Measurements from ENCODE around the gene LRRC3C.

Gene LRRC3C

GRCh38 chr17:39975801-39976200 lies 48.3 kb downstream of the LRRC3C start:
- no peak for DNase-seq (ENCODE audit: low read depth in 1 of 2, low spot score in 1 of 2)
- Histone ChIP-seq H3K4me3 (replicated peaks; ENCODE audit: insufficient read depth, low read length) (no peak overlapping the region), H3K27ac (replicated peaks) (no peak overlapping the region), H3K27me3 (ENCODE audit: insufficient read depth, poor library complexity, severe bottlenecking) (no peaks in the 10 kb centered on the region)
- TF ChIP-seq GABPA (IDR thresholded peaks at IDR 0.05; ENCODE audit: low read depth) = no peak

GRCh38 chr17:39979016-39979670 lies 51.6 kb downstream of the LRRC3C start:
- Histone ChIP-seq H3K27me3 (ENCODE audit: insufficient read depth, poor library complexity, severe bottlenecking) (no peaks in the 10 kb centered on the region), H3K27ac (replicated peaks) (no peak overlapping the region), H3K4me3 (replicated peaks; ENCODE audit: insufficient read depth, low read length) (no peak overlapping the region)
- TF ChIP-seq CTCF (IDR thresholded peaks at IDR 0.05; ENCODE audit: insufficient read depth, low read length) (no peak), SPI1 (IDR thresholded peaks at IDR 0.05; ENCODE audit: borderline replicate concordance, low read depth) (no peak), POLR2AphosphoS5 (IDR thresholded peaks at IDR 0.05; ENCODE audit: low read depth) (no peak), GABPA (IDR thresholded peaks at IDR 0.05; ENCODE audit: low read depth) (no peak), REST (IDR thresholded peaks at IDR 0.05; ENCODE audit: insufficient replicate concordance, low read depth) (no peak)
- no peak for DNase-seq (ENCODE audit: low read depth in 1 of 2, low spot score in 1 of 2)

- Histone ChIP-seq H3K27me3 (ENCODE audit: insufficient read depth, poor library complexity, severe bottlenecking) (no peaks in the 10 kb centered on the region), H3K27ac (replicated peaks) (peak overlapping the region; percentile 88), H3K4me3 (replicated peaks; ENCODE audit: insufficient read depth, low read length) (peak overlapping the region; percentile 66)
- DNase-seq (ENCODE audit: low read depth in 1 of 2, low spot score in 1 of 2) = peak; percentile 43 to 46
- TF ChIP-seq CTCF (IDR thresholded peaks at IDR 0.05; ENCODE audit: insufficient read depth, low read length) (no peak), SPI1 (IDR thresholded peaks at IDR 0.05; ENCODE audit: borderline replicate concordance, low read depth) (peak; percentile 42; the same call in 1 of the 2 replicates)
Measured at GRCh38 chr17:39979893-39980350, 52.4 kb downstream of the LRRC3C start.

- peak within 1 kb of the TSS; percentile 91 for H3K4me3 ChIP-seq (replicated peaks; ENCODE audit: insufficient read depth, low read length)
- TF ChIP-seq GABPA (IDR thresholded peaks at IDR 0.05; ENCODE audit: low read depth) (0 out of 2 replicates have a peak, but pooled peaks have one; percentile 8), POLR2AphosphoS5 (IDR thresholded peaks at IDR 0.05; ENCODE audit: low read depth) (peak; percentile 89), REST (IDR thresholded peaks at IDR 0.05; ENCODE audit: insufficient replicate concordance, low read depth) (peak; percentile 61), CTCF (IDR thresholded peaks at IDR 0.05; ENCODE audit: insufficient read depth, low read length) (peak; percentile 56), SPI1 (IDR thresholded peaks at IDR 0.05; ENCODE audit: borderline replicate concordance, low read depth) (no peak)
- H3K27me3 ChIP-seq (ENCODE audit: insufficient read depth, poor library complexity, severe bottlenecking) = no peaks in the 10 kb centered on the region
- peak; percentile 99 for DNase-seq (ENCODE audit: low read depth in 1 of 2, low spot score in 1 of 2)
- peak within 1 kb of the TSS; percentile 88 for H3K27ac ChIP-seq (replicated peaks)
Measured at GRCh38 chr17:39980351-39981206, 53.0 kb downstream of the LRRC3C start, which contains the start of gene PSMD3. Gene PSMD3 (plus strand): TSS chr17:39980807. CDS start chr17:39980971, 164 bp downstream.

Measured in HL-60 (cell line).